Activated naive CD8-positive, alpha-beta T cell treated with anti-CD3 and anti-CD28 coated beads, Interleukin-2, amount 50 U/mL, for 24 hours (primary cell): ENCODE measurements around the gene STRA8.
A peak's percentile ranks its signal among the peaks of the same experiment; 100 is the strongest.

Experiments used
- ATAC-seq: fragments of 150-1000 bp; cut with Tn5 transposase; one replicate; pipeline ENCODE4 v1.10.0; 2021
- DNase-seq: peaks from one replicate; pipeline ENCODE4 v3.0.0; 2021
- H3K27ac Mint-ChIP-seq: one replicate; pipeline ENCODE4 v1.8.0; 2021; ENCODE audit warnings: mild to moderate bottlenecking, mixed read lengths
- H3K27me3 Mint-ChIP-seq: one replicate; pipeline ENCODE4 v1.8.0; 2021; ENCODE audit warnings: mixed read lengths
- H3K36me3 Mint-ChIP-seq: one replicate; pipeline ENCODE4 v1.8.0; 2021; ENCODE audit warnings: low read depth, mixed read lengths
- H3K4me1 Mint-ChIP-seq: one replicate; pipeline ENCODE4 v1.8.0; 2021; ENCODE audit warnings: mixed read lengths
- H3K4me3 Mint-ChIP-seq: one replicate; pipeline ENCODE4 v1.8.0; 2021; ENCODE audit warnings: mild to moderate bottlenecking, moderate library complexity, mixed read lengths
- H3K9me3 Mint-ChIP-seq: one replicate; pipeline ENCODE4 v1.8.0; 2021; ENCODE audit warnings: mixed read lengths

Gene STRA8

GRCh38 chr7:135233570-135233969 is at the start of gene STRA8:
Gene STRA8 (plus strand): TSS chr7:135233838. CDS start chr7:135240525, 6,687 bp downstream.
- no peak within 1 kb of the TSS for H3K4me3 Mint-ChIP-seq
- ATAC-seq (no peak), DNase-seq (no peak)
- H3K27ac Mint-ChIP-seq, result no peak within 1 kb of the TSS
- H3K27me3 Mint-ChIP-seq, result peaks cover 2% of the 10 kb centered on the region
- no peaks in the 10 kb centered on the region for H3K36me3 Mint-ChIP-seq
- H3K4me1 Mint-ChIP-seq, result peaks cover 10% of the 10 kb centered on the region
- H3K9me3 Mint-ChIP-seq, result no peaks in the 10 kb centered on the region

GRCh38 chr7:135184254-135184841 is 49.3 kb upstream of the STRA8 start:
- ATAC-seq (no peak), DNase-seq (no peak)
- H3K4me3 Mint-ChIP-seq, result no peak overlapping the region
- no peak overlapping the region for H3K27ac Mint-ChIP-seq
- H3K36me3 Mint-ChIP-seq, result peaks cover 76% of the 10 kb centered on the region
- peaks cover 10% of the 10 kb centered on the region for H3K4me1 Mint-ChIP-seq
- H3K9me3 Mint-ChIP-seq, result peaks cover 31% of the 10 kb centered on the region
- H3K27me3 Mint-ChIP-seq, result no peaks in the 10 kb centered on the region

DNA sequence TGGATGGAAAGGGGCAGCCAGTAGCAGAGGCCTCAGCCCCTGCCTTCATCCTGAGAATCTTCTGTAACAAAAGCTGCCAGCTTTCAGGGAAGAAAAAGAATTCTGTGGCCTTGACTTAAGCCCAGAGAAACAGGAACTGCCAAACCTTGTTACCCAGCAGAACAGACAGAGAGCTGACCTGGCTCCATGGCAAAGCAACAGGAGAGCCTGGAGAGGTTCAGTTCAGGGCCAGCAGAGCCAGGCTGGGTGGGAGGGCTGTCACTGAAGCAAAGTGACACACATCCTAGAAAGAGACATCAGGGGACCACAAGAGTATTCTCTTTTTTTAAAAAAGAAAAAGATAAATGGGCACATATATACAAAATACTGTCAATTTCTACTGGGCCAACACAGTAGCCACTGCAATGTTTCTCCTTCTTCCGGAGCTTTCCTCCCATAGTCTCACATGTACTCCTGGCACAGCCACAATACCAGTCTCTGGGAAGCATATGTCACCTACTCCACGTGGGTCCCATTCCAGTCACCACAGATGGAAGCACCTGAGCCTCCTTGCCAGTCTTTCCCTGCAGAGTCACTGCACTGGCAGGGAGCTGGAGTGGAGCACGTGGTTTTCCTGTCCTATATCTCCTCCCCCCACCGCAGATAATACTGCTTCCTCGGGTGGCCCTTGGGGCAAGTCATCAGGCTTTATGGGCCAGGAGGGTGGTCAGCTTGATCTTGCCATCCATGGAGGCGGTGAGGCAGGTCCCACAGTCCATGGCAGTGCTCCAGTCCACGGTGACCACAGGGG is 48.0 kb upstream of the STRA8 start:
- ATAC-seq (no peak), DNase-seq (no peak)
- peaks cover 24% of the 10 kb centered on the region for H3K9me3 Mint-ChIP-seq
- H3K27ac Mint-ChIP-seq, result no peak overlapping the region
- H3K27me3 Mint-ChIP-seq, result no peaks in the 10 kb centered on the region
- no peak overlapping the region for H3K4me3 Mint-ChIP-seq
- peaks cover 77% of the 10 kb centered on the region for H3K36me3 Mint-ChIP-seq
- peaks cover 7% of the 10 kb centered on the region for H3K4me1 Mint-ChIP-seq

DNA sequence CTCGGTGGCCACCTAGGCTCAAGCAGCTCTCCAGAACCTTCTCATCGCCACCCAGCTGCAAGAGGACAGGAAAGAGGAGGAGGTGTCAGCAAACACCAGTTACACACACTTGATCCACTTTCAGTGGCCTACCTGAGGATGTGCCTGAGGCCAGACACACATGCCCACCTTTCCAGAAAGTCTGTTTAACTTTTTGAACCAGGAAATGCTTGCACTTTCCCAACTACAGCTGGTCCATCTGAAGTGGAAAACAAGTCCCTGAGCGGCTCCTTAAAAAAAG is 47.4 kb upstream of the STRA8 start:
- Mint-ChIP-seq H3K4me3 (no peak overlapping the region), H3K27me3 (no peaks in the 10 kb centered on the region), H3K27ac (no peak overlapping the region), H3K36me3 (peaks cover 77% of the 10 kb centered on the region), H3K4me1 (peaks cover 7% of the 10 kb centered on the region), H3K9me3 (peaks cover 21% of the 10 kb centered on the region)
- DNase-seq (no peak), ATAC-seq (no peak)

DNA sequence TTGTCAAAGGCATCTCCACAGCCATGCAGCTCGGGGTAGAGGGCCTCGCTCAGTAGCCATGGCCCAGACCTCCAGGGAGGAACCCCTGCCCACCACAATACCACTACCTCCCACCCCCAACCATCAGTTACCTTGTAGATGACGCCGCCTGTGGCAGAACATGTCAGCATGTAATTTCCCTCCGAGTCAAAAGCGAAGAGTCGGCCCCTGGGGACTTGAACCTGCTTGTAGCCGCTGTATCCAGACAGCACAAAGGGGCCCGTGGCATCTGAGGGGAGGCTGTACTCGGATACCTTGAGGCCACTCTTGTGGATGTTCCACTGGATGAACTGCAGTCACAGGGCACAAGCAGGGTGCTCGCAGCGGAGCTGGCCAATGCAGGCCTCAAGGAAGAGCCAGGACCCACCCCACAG is 46.8 kb upstream of the STRA8 start:
- Mint-ChIP-seq H3K27ac (peak overlapping the region; percentile 31), H3K4me3 (no peak overlapping the region), H3K9me3 (peaks cover 15% of the 10 kb centered on the region), H3K27me3 (no peaks in the 10 kb centered on the region), H3K36me3 (peaks cover 75% of the 10 kb centered on the region), H3K4me1 (peaks cover 7% of the 10 kb centered on the region)
- ATAC-seq, result peak; percentile 82
- DNase-seq, result peak; percentile 42

DNA sequence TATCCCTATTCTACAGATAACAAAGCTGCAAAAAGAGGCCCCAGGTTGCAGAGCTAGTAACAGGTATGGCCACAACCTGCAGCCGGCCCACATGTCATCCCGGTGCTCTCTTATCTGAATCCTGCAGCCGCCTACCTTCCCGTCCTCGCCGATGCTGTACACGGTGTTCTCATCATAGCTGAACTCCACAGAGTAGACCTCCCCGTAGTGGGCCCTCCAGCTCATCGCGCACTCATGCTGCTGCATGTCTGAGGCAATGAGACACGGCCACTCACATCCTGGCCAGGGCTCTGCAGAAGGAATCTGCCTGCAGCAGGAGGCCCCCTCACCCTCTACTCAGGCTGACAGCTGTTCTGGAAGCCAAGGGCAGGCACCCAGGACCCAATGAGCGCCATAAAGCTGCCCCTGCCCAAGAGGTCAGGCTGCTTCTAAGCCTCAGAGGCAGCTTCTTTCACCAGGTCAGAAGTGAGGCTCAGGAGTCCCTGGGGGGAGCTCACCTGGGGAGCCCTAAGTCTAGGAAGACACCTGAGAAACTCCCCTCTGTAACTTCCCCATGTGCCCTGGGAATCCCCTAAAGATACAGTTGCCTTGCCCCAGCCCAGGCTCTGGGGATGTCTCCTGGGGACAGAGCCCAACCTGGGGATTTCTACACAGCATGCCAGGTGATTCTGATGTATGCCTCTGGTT is 45.2 kb upstream of the STRA8 start:
- no peak for DNase-seq
- H3K27me3 Mint-ChIP-seq, result no peaks in the 10 kb centered on the region
- H3K36me3 Mint-ChIP-seq, result peaks cover 70% of the 10 kb centered on the region
- peaks cover 5% of the 10 kb centered on the region for H3K9me3 Mint-ChIP-seq
- no peak for ATAC-seq
- H3K4me1 Mint-ChIP-seq, result peaks cover 8% of the 10 kb centered on the region
- H3K4me3 Mint-ChIP-seq, result no peak overlapping the region
- no peak overlapping the region for H3K27ac Mint-ChIP-seq

GRCh38 chr7:135189221-135189662 is 44.4 kb upstream of the STRA8 start:
- no peak overlapping the region for H3K27ac Mint-ChIP-seq
- H3K4me1 Mint-ChIP-seq, result peaks cover 12% of the 10 kb centered on the region
- no peak overlapping the region for H3K4me3 Mint-ChIP-seq
- peaks cover 66% of the 10 kb centered on the region for H3K36me3 Mint-ChIP-seq
- DNase-seq, result no peak
- H3K27me3 Mint-ChIP-seq, result no peaks in the 10 kb centered on the region
- ATAC-seq, result no peak
- no peaks in the 10 kb centered on the region for H3K9me3 Mint-ChIP-seq

DNA sequence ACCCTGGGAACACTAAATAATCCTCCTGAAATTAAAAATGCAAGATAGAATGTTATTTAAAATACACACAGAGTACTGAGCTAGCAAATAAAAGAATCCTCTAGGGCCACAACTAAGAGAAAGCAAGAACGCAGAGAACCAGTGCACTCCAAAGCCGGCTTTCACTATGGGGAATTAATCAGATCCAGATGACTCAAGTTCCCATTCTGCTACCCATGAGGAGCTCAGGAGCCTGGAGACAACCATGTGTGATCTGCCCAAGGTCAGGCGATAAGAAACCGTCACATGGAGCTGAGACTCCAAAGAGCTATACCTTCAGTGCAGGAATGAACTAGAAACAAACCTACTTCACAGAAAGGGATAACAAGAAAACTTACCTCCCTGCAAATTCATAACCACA is 43.7 kb upstream of the STRA8 start:
- ATAC-seq (no peak), DNase-seq (no peak)
- Mint-ChIP-seq H3K27me3 (no peaks in the 10 kb centered on the region), H3K4me3 (no peak overlapping the region), H3K9me3 (no peaks in the 10 kb centered on the region), H3K36me3 (peaks cover 64% of the 10 kb centered on the region), H3K27ac (no peak overlapping the region), H3K4me1 (peaks cover 12% of the 10 kb centered on the region)

- peaks cover 58% of the 10 kb centered on the region for H3K36me3 Mint-ChIP-seq
- ATAC-seq (no peak), DNase-seq (no peak)
- no peaks in the 10 kb centered on the region for H3K27me3 Mint-ChIP-seq
- H3K4me1 Mint-ChIP-seq, result peaks cover 12% of the 10 kb centered on the region
- H3K9me3 Mint-ChIP-seq, result no peaks in the 10 kb centered on the region
- no peak overlapping the region for H3K4me3 Mint-ChIP-seq
- no peak overlapping the region for H3K27ac Mint-ChIP-seq
Observed at GRCh38 chr7:135190703-135191102, 42.9 kb upstream of the STRA8 start.

DNA sequence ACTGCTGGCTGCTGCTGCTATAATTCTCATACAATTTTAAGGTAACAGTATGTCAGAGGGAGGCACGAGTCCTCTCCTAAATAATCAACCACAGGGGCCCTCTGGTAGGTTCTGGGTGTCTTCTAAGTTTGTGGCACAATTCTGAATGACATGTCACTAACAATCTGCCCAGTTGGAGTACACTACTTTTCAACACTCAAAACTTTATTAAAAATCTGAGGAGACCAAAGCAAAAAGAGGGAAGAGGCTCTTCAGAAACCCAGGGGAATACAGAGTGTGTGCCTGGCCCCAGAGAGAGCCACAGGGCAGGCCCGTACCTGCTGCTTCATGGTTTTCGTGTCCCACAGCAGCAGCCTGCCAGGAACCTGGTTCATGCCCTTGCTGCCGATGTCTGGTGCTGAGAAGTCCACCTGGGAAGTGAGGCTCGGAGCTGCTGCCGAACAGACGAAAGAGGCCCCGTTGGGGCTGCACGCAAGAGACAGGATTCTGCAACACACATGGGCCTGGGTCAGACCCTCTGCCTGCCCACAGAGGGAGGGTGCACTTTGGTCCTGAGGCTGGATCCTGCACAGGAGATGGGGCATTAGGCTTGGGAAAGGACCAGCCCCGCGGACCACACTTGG is 40.6 kb upstream of the STRA8 start:
- no peak for ATAC-seq
- Mint-ChIP-seq H3K36me3 (peaks cover 51% of the 10 kb centered on the region), H3K27me3 (no peaks in the 10 kb centered on the region), H3K27ac (no peak overlapping the region), H3K4me1 (peaks cover 7% of the 10 kb centered on the region), H3K9me3 (no peaks in the 10 kb centered on the region), H3K4me3 (no peak overlapping the region)
- no peak for DNase-seq

- Mint-ChIP-seq H3K4me1 (peaks cover 12% of the 10 kb centered on the region), H3K27ac (no peak overlapping the region), H3K27me3 (no peaks in the 10 kb centered on the region), H3K4me3 (no peak overlapping the region), H3K36me3 (peaks cover 51% of the 10 kb centered on the region), H3K9me3 (no peaks in the 10 kb centered on the region)
- no peak for ATAC-seq
- no peak for DNase-seq
Observed at GRCh38 chr7:135193615-135194081, 40.0 kb upstream of the STRA8 start.

DNA sequence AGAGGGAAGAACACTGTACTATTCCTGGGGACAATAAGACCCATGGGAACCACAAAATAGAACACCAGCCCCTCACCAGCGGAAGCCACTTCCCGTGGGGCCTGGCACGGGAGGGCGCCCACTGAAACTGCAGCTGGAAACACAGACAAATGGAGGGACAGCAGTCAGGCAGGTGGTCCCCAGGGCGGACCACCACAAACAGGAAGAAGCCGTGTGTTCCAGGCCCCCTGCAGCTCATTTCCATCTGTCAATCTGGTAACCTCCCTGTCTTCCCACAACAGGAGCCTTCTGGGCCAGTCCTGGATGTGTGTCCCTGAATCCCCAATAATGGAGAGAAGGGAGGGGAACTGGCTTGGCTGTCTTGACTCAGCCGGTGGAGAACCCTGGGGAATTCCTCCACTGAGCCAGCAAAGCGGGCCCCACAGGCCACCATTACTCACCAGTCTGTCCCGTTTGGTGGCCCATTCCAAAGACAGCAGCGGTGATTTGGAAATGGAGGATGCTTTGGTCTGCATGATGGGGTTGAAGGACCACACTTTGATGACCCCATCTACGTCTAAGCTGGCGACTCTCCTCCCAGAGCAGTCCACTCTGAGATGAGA is 39.0 kb upstream of the STRA8 start:
- ATAC-seq (no peak), DNase-seq (no peak)
- Mint-ChIP-seq H3K27me3 (no peaks in the 10 kb centered on the region), H3K27ac (no peak overlapping the region), H3K4me3 (no peak overlapping the region), H3K36me3 (peaks cover 50% of the 10 kb centered on the region), H3K9me3 (no peaks in the 10 kb centered on the region), H3K4me1 (peaks cover 18% of the 10 kb centered on the region)

- no peak overlapping the region for H3K27ac Mint-ChIP-seq
- DNase-seq, result no peak
- H3K36me3 Mint-ChIP-seq, result peaks cover 49% of the 10 kb centered on the region
- H3K4me3 Mint-ChIP-seq, result no peak overlapping the region
- no peaks in the 10 kb centered on the region for H3K9me3 Mint-ChIP-seq
- no peak for ATAC-seq
- H3K4me1 Mint-ChIP-seq, result peaks cover 18% of the 10 kb centered on the region
- no peaks in the 10 kb centered on the region for H3K27me3 Mint-ChIP-seq
Observed at GRCh38 chr7:135195156-135195555, 38.5 kb upstream of the STRA8 start.

DNA sequence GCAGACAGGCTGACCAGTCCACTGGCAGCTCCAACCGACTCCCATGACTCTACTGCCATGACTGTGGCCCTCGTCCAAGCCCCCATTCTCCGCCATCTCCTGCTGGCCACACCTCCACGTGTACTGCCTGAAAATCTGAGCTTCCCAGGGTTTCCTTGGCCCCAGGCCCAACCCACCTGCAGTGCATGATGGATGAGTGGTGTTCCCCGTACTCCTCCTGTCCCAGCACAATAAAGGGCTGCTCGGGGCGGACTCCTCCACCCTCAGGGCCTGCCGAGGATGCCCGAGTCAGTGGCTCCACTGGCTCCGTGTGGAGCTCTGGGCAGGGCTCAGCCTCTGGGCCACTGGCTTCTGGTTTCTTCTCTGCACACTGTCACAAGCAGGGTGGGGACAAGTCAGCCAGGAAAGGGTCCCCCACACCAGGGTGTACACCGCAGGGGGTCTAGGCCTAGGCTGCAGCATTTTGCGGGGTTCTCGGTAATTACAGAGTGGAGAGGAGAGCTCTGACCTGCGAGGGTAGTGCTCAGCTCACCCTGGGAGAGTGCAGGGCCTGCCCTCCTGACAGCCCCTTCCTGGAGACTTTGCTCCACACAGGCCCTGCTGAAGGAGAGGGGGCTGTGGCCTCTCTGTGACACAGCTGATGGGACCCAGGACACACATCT is 37.5 kb upstream of the STRA8 start:
- Mint-ChIP-seq H3K9me3 (no peaks in the 10 kb centered on the region), H3K4me3 (no peak overlapping the region), H3K4me1 (peaks cover 18% of the 10 kb centered on the region), H3K27ac (no peak overlapping the region), H3K27me3 (no peaks in the 10 kb centered on the region), H3K36me3 (peaks cover 44% of the 10 kb centered on the region)
- ATAC-seq (no peak), DNase-seq (no peak)
